Endothelial cell of umbilical vein (primary cell): Measurements from ENCODE around the gene MICAL3. TPM values are rescaled to one million over a fixed set of nuclear protein-coding genes. Genes with fewer than 3 reads are reported as not detected.

Experiments
- BruUV-seq: library from RNA; stranded (reverse); fragments of 400-500 nt; replicated peaks from 2 replicates; lab custom pipeline; 2021; lab: Mats Ljungman, UMichigan
- CTCF ChIA-PET: fragments of 300-600, 350-600 bp; sonication (Branson Sonifier 250); formaldehyde crosslinking; loops from one replicate; lab custom pipeline; 2021; ENCODE audit warnings: antibody characterized with exemption, inconsistent platforms; lab: Charles Lee
- POLR2A ChIA-PET: fragments of 300-600, 350-600 bp; sonication (Branson Sonifier 250); formaldehyde crosslinking; loops from one replicate; lab custom pipeline; 2021; ENCODE audit warnings: antibody characterized with exemption, inconsistent platforms; lab: Charles Lee
- DNase-seq: peaks from one replicate; pipeline ENCODE4 v3.0.0-alpha.2; 2011; ENCODE audit warnings: low read depth, low spot score
- FAIRE-seq: peaks from 2 replicates; lab custom pipeline; 2011; peaks lifted over from hg19 to GRCh38; lab: Jason Lieb, UNC
- H2AFZ ChIP-seq: 2 replicates; pipeline ENCODE4 v1.6.0; 2012; ENCODE audit warnings: low read depth, low read length, control low read depth, inconsistent platforms
- H3K27ac ChIP-seq: 2 replicates; pipeline ENCODE4 v1.5.1; 2011; ENCODE audit warnings: low read depth, mild to moderate bottlenecking, control low read depth, low read length, moderate library complexity; ENCODE audit not compliant: insufficient read depth
- H3K27me3 ChIP-seq, 2 experiments: 2 replicates each; pipeline versions ENCODE4 v1.6.0 to v1.6.1; 2011; ENCODE audit warnings: low read length in 2 of 2, mixed read lengths in 1 of 2; ENCODE audit not compliant: control insufficient read depth in 2 of 2, insufficient read depth in 2 of 2
- H3K36me3 ChIP-seq, 2 experiments: 2 replicates in 1 of 2; 3 replicates in 1 of 2; pipeline ENCODE4 v1.5.1; 2011; ENCODE audit warnings: low read length in 2 of 2, mild to moderate bottlenecking in 1 of 2, moderate library complexity in 1 of 2; ENCODE audit not compliant: control insufficient read depth in 2 of 2, insufficient read depth in 2 of 2; ENCODE audit errors: extremely low read depth in 1 of 2
- H3K4me1 ChIP-seq: 3 replicates; pipeline ENCODE4 v1.5.1; 2011; ENCODE audit warnings: mild to moderate bottlenecking, low read length; ENCODE audit not compliant: control insufficient read depth, insufficient read depth; ENCODE audit errors: extremely low read depth
- H3K4me2 ChIP-seq: 2 replicates; pipeline ENCODE4 v1.6.1; 2011; ENCODE audit warnings: low read length, control low read depth, mixed read lengths; ENCODE audit not compliant: insufficient read depth
- H3K4me3 ChIP-seq, 3 experiments: fragments of 200-600 bp in 1 of 3; sonication (generic), shearing (Covaris generic) in 1 of 3; replicated peaks in 1 of 3; 2 replicates each; pipeline ENCODE4 v1.5.1; 2011 to 2016; ENCODE audit warnings: control low read depth in 3 of 3, low read length in 3 of 3, mild to moderate bottlenecking in 2 of 3, inconsistent platforms in 1 of 3, low read depth in 1 of 3, moderate library complexity in 1 of 3; ENCODE audit not compliant: insufficient read depth in 1 of 3
- H3K79me2 ChIP-seq: 2 replicates; pipeline ENCODE4 v1.6.0; 2012; ENCODE audit warnings: low read length, inconsistent platforms; ENCODE audit not compliant: control insufficient read depth, insufficient read depth
- H3K9ac ChIP-seq: replicated peaks from 2 replicates; pipeline ENCODE3; 2011; ENCODE audit warnings: low read length, control low read depth; ENCODE audit not compliant: insufficient read depth; ENCODE audit errors: extremely low read depth
- H3K9me1 ChIP-seq: replicated peaks from 3 replicates; pipeline ENCODE4 v1.6.0; 2011; ENCODE audit warnings: mild to moderate bottlenecking, low read length; ENCODE audit not compliant: control insufficient read depth, insufficient read depth; ENCODE audit errors: extremely low read depth
- H3K9me3 ChIP-seq: replicated peaks from 2 replicates; pipeline ENCODE4 v1.5.1; 2012; ENCODE audit warnings: low read length, inconsistent platforms; ENCODE audit not compliant: control insufficient read depth, insufficient read depth
- H4K20me1 ChIP-seq: replicated peaks from 2 replicates; pipeline ENCODE3; 2011; ENCODE audit warnings: mild to moderate bottlenecking, low read length; ENCODE audit not compliant: control insufficient read depth, insufficient read depth; ENCODE audit errors: extremely low read depth
- EZH2 ChIP-seq: IDR thresholded peaks from 2 replicates; pipeline ENCODE4 v1.6.1; 2012; ENCODE audit warnings: borderline replicate concordance, low read depth, mild to moderate bottlenecking, moderate library complexity, low read length, inconsistent platforms; ENCODE audit not compliant: severe bottlenecking
- FOS ChIP-seq: IDR thresholded peaks from 2 replicates; pipeline ENCODE4 v1.6.1; 2011; ENCODE audit warnings: mild to moderate bottlenecking, low read length, moderate library complexity, borderline replicate concordance; ENCODE audit not compliant: insufficient read depth
- GATA2 ChIP-seq: IDR thresholded peaks from 2 replicates; pipeline ENCODE4 v1.7.0; 2011; ENCODE audit warnings: low read depth, mild to moderate bottlenecking, moderate library complexity, mixed read lengths, low read length; ENCODE audit not compliant: insufficient read length, insufficient read depth
- JUN ChIP-seq: IDR thresholded peaks from 2 replicates; pipeline ENCODE4 v1.6.1; 2011; ENCODE audit warnings: borderline replicate concordance, low read depth; ENCODE audit not compliant: insufficient read length, insufficient read depth
- MYC ChIP-seq: IDR thresholded peaks from one replicate; pipeline ENCODE4 v1.6.1; 2011; ENCODE audit warnings: mild to moderate bottlenecking, low read depth, low read length
- POLR2A ChIP-seq: IDR thresholded peaks from 2 replicates; pipeline ENCODE4 v1.6.1; 2012; ENCODE audit warnings: low read depth, mild to moderate bottlenecking, control low read depth, low read length
- POLR2AphosphoS5 ChIP-seq: IDR thresholded peaks from 2 replicates; pipeline ENCODE4 v1.6.1; 2012; ENCODE audit warnings: low read depth, mild to moderate bottlenecking, control low read depth, low read length, moderate library complexity; ENCODE audit not compliant: insufficient read depth
- dilution Hi-C: fragments of 300-500 bp; cut with MboI; formaldehyde crosslinking; loops from one replicate; pipeline ENCODE4 v1.15.0; 2019; ENCODE audit warnings: low sequenced_read_pairs; ENCODE audit not compliant: extremely low pct_ligation_motif_present
- intact Hi-C: fragments of 100-400 bp; cut with micrococcal nuclease; formaldehyde crosslinking; loops from one replicate; pipeline ENCODE4 v1.10.0; 2022
- polyA plus RNA-seq, 4 experiments: library from polyadenylated mRNA; depleted of rRNA in 3 of 4; stranded (reverse) in 3 of 4; unstranded in 1 of 4; fragments of >200 nt; gene quantifications; 2 replicates each; pipeline versions ENCODE4 v1.2.1 to v1.2.3, GENCODE V29; 2011 to 2012; ENCODE audit warnings: missing spikeins in 1 of 4
- total RNA-seq: library from RNA; stranded (reverse); gene quantifications from 2 replicates; pipeline ENCODE4 v1.2.3, GENCODE V29; 2021
- TF ChIP-seq, protein P1 (sequence below): IDR thresholded peaks from 2 replicates; pipeline ENCODE4 v1.6.1; 2011; ENCODE audit not compliant: insufficient read depth, insufficient read length
- TF ChIP-seq, protein P2 (sequence below), 2 donors: IDR thresholded peaks; 1 replicate in 1 of 2; 2 replicates in 1 of 2; pipeline ENCODE4 v1.5.1; 2011; ENCODE audit warnings: low read length in 2 of 2, mild to moderate bottlenecking in 2 of 2, moderate library complexity in 2 of 2, control low read depth in 1 of 2, inconsistent platforms in 1 of 2, low read depth in 1 of 2; ENCODE audit not compliant: insufficient read depth in 1 of 2; ENCODE audit errors: extremely low read depth in 1 of 2

The MICAL3 gene
- total and polyA plus RNA-seq, 2 donors (not counting 3 experiments of a cell fraction or from before 2014, with no cell fraction given) = 14.5 to 63.7 TPM

DNA sequence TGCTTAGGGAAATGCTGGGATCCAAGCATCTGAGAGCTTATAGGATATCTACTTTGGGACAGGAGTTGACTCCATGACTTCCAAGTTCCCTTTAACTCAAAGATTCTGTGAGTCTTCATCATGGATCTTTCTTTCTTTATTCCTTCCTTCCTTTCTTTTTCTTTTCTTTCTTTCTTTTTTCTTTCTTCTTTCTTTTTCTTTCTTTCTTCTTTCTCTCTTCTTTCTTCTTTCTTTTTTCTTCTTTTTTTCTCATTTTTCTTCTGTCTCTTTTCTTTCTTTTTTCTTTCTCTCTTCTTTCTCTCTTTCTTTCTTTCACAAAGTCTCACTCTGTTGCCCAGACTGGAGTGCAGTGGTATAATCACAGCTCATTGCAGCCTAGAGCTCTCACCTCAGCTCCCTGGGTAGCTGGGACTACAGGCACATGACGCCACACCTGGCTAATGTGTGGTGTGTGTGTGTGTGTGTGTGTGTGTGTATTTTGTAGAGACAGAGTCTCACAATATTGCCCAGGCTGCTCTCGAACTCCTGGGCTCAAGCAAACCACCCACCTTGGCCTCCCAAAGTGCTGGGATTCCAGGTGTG, 5.4 kb upstream of the MICAL3 start:
- DNase-seq (no peak), FAIRE-seq (no peak)
- Histone ChIP-seq H3K27ac (no peak overlapping the region), H3K79me2 (no peaks in the 10 kb centered on the region), H3K4me2 (no peak overlapping the region), H3K36me3 (no peaks in the 10 kb centered on the region), H4K20me1 (no peaks in the 10 kb centered on the region), H3K4me1 (peaks cover 3% of the 10 kb centered on the region), H2AFZ (no peak overlapping the region), H3K9me1 (no peaks in the 10 kb centered on the region), H3K27me3 (peaks cover 24 to 37% of the 10 kb centered on the region in 2 experiments), H3K9ac (no peak overlapping the region), H3K9me3 (no peaks in the 10 kb centered on the region), H3K4me3 (no peak overlapping the region)
- BruUV-seq = no TSS peak
- TF ChIP-seq GATA2 (no peak), POLR2AphosphoS5 (no peak), FOS (no peak), JUN (no peak), MYC (no peak), EZH2 (no peak), POLR2A (no peak)
- TF ChIP-seq, protein P1, sequence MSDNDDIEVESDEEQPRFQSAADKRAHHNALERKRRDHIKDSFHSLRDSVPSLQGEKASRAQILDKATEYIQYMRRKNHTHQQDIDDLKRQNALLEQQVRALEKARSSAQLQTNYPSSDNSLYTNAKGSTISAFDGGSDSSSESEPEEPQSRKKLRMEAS = no peak
- TF ChIP-seq, protein P2, sequence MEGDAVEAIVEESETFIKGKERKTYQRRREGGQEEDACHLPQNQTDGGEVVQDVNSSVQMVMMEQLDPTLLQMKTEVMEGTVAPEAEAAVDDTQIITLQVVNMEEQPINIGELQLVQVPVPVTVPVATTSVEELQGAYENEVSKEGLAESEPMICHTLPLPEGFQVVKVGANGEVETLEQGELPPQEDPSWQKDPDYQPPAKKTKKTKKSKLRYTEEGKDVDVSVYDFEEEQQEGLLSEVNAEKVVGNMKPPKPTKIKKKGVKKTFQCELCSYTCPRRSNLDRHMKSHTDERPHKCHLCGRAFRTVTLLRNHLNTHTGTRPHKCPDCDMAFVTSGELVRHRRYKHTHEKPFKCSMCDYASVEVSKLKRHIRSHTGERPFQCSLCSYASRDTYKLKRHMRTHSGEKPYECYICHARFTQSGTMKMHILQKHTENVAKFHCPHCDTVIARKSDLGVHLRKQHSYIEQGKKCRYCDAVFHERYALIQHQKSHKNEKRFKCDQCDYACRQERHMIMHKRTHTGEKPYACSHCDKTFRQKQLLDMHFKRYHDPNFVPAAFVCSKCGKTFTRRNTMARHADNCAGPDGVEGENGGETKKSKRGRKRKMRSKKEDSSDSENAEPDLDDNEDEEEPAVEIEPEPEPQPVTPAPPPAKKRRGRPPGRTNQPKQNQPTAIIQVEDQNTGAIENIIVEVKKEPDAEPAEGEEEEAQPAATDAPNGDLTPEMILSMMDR (IDR thresholded peaks at IDR 0.05; ENCODE audit: extremely low read depth in 1 of 2, insufficient read depth in 1 of 2, low read depth in 1 of 2, low read length in 2 of 2) = no peak
- dilution Hi-C loops (no loop called here), intact Hi-C loops (no loop called here)
- CTCF ChIA-PET = interaction anchor here (1.2 to 2.9 kb wide), 2 partner anchors 33 to 46 kb away, joined by 4 to 15 read pairs; no protein-coding TSS in a partner anchor
- POLR2A ChIA-PET = no interaction called here
